Smooth muscle cell (in vitro differentiated cells): ENCODE data around the gene TNFAIP8L1. TPM values are rescaled to one million over a fixed set of nuclear protein-coding genes. Genes with fewer than 3 reads are reported as not detected.

ENCODE experiments used
- DNase-seq: peaks from one replicate; lab custom pipeline; 2025; ENCODE audit not compliant: unreplicated experiment; lab: John Stamatoyannopoulos, UW
- H2AFZ ChIP-seq: fragments of 200-600 bp; sonication (generic); 2 replicates; pipeline ENCODE4 v1.6.0; 2016; ENCODE audit warnings: antibody characterized with exemption, low read depth, mild to moderate bottlenecking
- H3F3A ChIP-seq: fragments of 200-600 bp; sonication (generic); 2 replicates; pipeline ENCODE4 v1.6.0; 2017; ENCODE audit warnings: antibody characterized with exemption, low read depth
- H3K27ac ChIP-seq: fragments of 200-600 bp; sonication (generic); 2 replicates; pipeline ENCODE4 v1.5.1; 2016; ENCODE audit warnings: low read depth, mild to moderate bottlenecking
- H3K27me3 ChIP-seq: fragments of 200-600 bp; sonication (generic); 2 replicates; pipeline ENCODE4 v1.6.1; 2016; ENCODE audit warnings: low read depth, mild to moderate bottlenecking
- H3K36me3 ChIP-seq: fragments of 200-600 bp; sonication (generic); 2 replicates; pipeline ENCODE4 v1.5.1; 2016; ENCODE audit warnings: low read depth
- H3K4me1 ChIP-seq: fragments of 200-600 bp; sonication (generic); 2 replicates; pipeline ENCODE4 v1.5.1; 2016; ENCODE audit warnings: low read depth
- H3K4me2 ChIP-seq: fragments of 200-600 bp; sonication (generic); 2 replicates; pipeline ENCODE4 v1.6.0; 2016; ENCODE audit warnings: mild to moderate bottlenecking
- H3K4me3 ChIP-seq: fragments of 200-600 bp; sonication (generic); 2 replicates; pipeline ENCODE4 v1.5.1; 2016; ENCODE audit warnings: mild to moderate bottlenecking
- H3K79me2 ChIP-seq: fragments of 200-600 bp; sonication (generic); 2 replicates; pipeline ENCODE4 v1.6.0; 2016; ENCODE audit warnings: low read depth, mild to moderate bottlenecking
- H3K9ac ChIP-seq: fragments of 200-600 bp; sonication (generic); 2 replicates; pipeline ENCODE4 v1.6.0; 2016; ENCODE audit warnings: low read depth
- H3K9me3 ChIP-seq: fragments of 200-600 bp; sonication (generic); replicated peaks from 2 replicates; pipeline ENCODE4 v1.5.1; 2016; ENCODE audit warnings: low read depth
- H4K20me1 ChIP-seq: fragments of 200-600 bp; sonication (generic); 2 replicates; pipeline ENCODE4 v1.6.0; 2016; ENCODE audit warnings: low read depth
- CTCF ChIP-seq: fragments of 200-600 bp; sonication (generic); IDR thresholded peaks from 2 replicates; pipeline ENCODE4 v1.5.1; 2017; ENCODE audit warnings: borderline replicate concordance, mild to moderate bottlenecking, antibody characterized with exemption; ENCODE audit not compliant: insufficient read depth, poor library complexity, severe bottlenecking
- WGBS: methylation state at CpG from one replicate; pipeline ENCODE4 v1.1.7; 2016; ENCODE audit warnings: low lambda C conversion rate; 5-methylcytosine and 5-hydroxymethylcytosine counted together
- polyA plus RNA-seq: library from polyadenylated mRNA; unstranded; fragments of >200 nt; fragmentation: Nextera tagmentation; extraction: Ambion mirVana; gene quantifications from 2 replicates; pipeline ENCODE4 v1.2.1, GENCODE V29; 2016
- total RNA-seq: library from RNA; depleted of rRNA; stranded (reverse); fragments of >200 nt; gene quantifications from 2 replicates; pipeline ENCODE4 v1.2.3, GENCODE V29; 2014

The TNFAIP8L1 gene
- total and polyA plus RNA-seq, 2 experiments from 2014 or later: 2.2 to 5.2 TPM

GRCh38 chr19:4636151-4636717 is 3.1 kb upstream of the TNFAIP8L1 start:
- peak overlapping the region; percentile 54 for H2AFZ ChIP-seq
- no peaks in the 10 kb centered on the region for H3K9me3 ChIP-seq
- peaks cover 2% of the 10 kb centered on the region for H3K4me1 ChIP-seq
- H3K9ac ChIP-seq: no peak overlapping the region
- no peaks in the 10 kb centered on the region for H3K36me3 ChIP-seq
- peak; percentile 94 for TF ChIP-seq CTCF
- H4K20me1 ChIP-seq: no peaks in the 10 kb centered on the region
- peak; percentile 40 for DNase-seq
- peaks cover 5% of the 10 kb centered on the region for H3K79me2 ChIP-seq
- H3K4me2 ChIP-seq: peak overlapping the region; percentile 83
- H3K4me3 ChIP-seq: peak overlapping the region; percentile 54
- WGBS: 1% methylated on average over 38 of the region's 43 CpGs
- peak overlapping the region; percentile 60 for H3K27ac ChIP-seq
- H3K27me3 ChIP-seq: no peaks in the 10 kb centered on the region
- peaks cover 12% of the 10 kb centered on the region for H3F3A ChIP-seq

- Histone ChIP-seq H3K4me3 (peak overlapping the region; percentile 54), H3K9ac (no peak overlapping the region), H3K27ac (no peak overlapping the region), H3K36me3 (no peaks in the 10 kb centered on the region), H3K9me3 (no peaks in the 10 kb centered on the region), H2AFZ (peak overlapping the region; percentile 42), H4K20me1 (no peaks in the 10 kb centered on the region), H3K79me2 (peaks cover 5% of the 10 kb centered on the region), H3K4me1 (peaks cover 2% of the 10 kb centered on the region), H3K27me3 (no peaks in the 10 kb centered on the region), H3F3A (peaks cover 12% of the 10 kb centered on the region), H3K4me2 (peak overlapping the region; percentile 83)
- WGBS: 78% methylated on average over 8 of the region's 8 CpGs
- no peak for DNase-seq
- TF ChIP-seq CTCF: no peak
These were observed 2.6 kb upstream of the TNFAIP8L1 start for GRCh38 chr19:4636761-4637160.

- H3K9ac ChIP-seq: no peak overlapping the region
- no peak for DNase-seq
- no peaks in the 10 kb centered on the region for H3K9me3 ChIP-seq
- H2AFZ ChIP-seq: no peak overlapping the region
- H3K79me2 ChIP-seq: peaks cover 5% of the 10 kb centered on the region
- H3K4me3 ChIP-seq: no peak overlapping the region
- H3F3A ChIP-seq: peaks cover 12% of the 10 kb centered on the region
- no peaks in the 10 kb centered on the region for H3K36me3 ChIP-seq
- peak overlapping the region; percentile 44 for H3K27ac ChIP-seq
- H3K4me2 ChIP-seq: no peak overlapping the region
- 94% methylated on average over 11 of the region's 11 CpGs for WGBS
- no peaks in the 10 kb centered on the region for H3K27me3 ChIP-seq
- no peak for TF ChIP-seq CTCF
- H3K4me1 ChIP-seq: peaks cover 2% of the 10 kb centered on the region
- H4K20me1 ChIP-seq: no peaks in the 10 kb centered on the region
These were observed 999 bp upstream of the TNFAIP8L1 start for GRCh38 chr19:4638317-4638716.
